ENCODE results near the gene KCNK2.

- no peak for TF ChIP-seq POLR2A (IDR thresholded peaks at IDR 0.05)
- TF ChIP-seq CTCF (IDR thresholded peaks at IDR 0.05), result no peak
Observed at GRCh38 chr1:215104283-215104682, 21.7 kb downstream of the KCNK2 start.
